ENCODE data around the gene GPR152. TPM values are rescaled to one million over a fixed set of nuclear protein-coding genes. Genes with fewer than 3 reads are reported as not detected.

GPR152 gene
- total RNA-seq, 4 donors from 2014 or later, result not detected

DNA sequence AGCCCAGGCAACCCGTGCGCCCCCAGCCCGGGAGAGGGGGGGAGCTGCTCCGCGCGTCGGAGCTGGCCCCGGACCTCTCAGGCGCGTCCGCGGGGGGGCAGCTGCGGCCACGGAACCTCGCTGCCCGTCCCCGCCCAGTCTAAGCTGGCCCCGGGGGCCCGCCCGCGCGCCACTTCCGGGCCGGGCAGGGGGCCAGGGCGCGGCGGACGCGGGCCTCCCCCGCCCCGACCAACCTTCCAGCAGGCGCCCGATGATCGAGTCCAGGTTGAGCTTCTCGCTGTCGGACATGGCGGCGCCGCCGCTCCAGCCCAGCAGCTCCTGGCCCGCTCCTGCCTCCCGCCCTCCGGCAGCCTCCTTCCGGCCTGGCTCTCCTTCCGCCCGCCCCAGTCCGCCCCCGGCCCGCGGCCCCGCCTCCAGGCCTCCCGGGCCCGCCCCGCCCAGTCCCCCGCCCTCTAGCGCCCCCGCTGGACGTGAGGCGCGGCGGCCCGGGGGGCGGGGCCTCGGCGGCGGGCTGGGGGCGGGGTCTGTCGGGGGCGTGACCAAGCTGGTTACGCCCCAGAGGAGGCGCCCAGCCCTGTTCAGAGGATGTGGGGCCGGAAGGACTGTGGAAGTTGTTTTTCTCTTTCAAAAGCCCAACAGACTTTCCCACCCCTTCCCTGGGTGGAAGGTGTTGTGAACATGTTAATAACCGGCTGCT, 50.9 kb downstream of the GPR152 start, which contains the start of gene PPP1CA:
Gene PPP1CA, minus strand, starts transcription at position 364 of the 697 bp plus-strand sequence. Its CDS starts 76 bp downstream, at position 288.
- Histone ChIP-seq H3K4me1 (peaks cover 20 to 79% (median 35%) of the 10 kb centered on the region in 3 donors), H3K4me3 (peak within 1 kb of the TSS; percentile 67 to 98 (median 84)), H3K27ac (peak within 1 kb of the TSS; percentile 90 to 98 (median 96)), H3K9me3 (no peaks in the 10 kb centered on the region), H3K27me3 (peaks cover 0 to 22% (median 0%) of the 10 kb centered on the region in 4 donors), H3K36me3 (peaks cover 18 to 41% (median 27%) of the 10 kb centered on the region in 3 donors)
- TF ChIP-seq POLR2A (IDR thresholded peaks at IDR 0.05), result peak in 2 of 4 donors; percentile 48 to 76
- TF ChIP-seq, protein P1, sequence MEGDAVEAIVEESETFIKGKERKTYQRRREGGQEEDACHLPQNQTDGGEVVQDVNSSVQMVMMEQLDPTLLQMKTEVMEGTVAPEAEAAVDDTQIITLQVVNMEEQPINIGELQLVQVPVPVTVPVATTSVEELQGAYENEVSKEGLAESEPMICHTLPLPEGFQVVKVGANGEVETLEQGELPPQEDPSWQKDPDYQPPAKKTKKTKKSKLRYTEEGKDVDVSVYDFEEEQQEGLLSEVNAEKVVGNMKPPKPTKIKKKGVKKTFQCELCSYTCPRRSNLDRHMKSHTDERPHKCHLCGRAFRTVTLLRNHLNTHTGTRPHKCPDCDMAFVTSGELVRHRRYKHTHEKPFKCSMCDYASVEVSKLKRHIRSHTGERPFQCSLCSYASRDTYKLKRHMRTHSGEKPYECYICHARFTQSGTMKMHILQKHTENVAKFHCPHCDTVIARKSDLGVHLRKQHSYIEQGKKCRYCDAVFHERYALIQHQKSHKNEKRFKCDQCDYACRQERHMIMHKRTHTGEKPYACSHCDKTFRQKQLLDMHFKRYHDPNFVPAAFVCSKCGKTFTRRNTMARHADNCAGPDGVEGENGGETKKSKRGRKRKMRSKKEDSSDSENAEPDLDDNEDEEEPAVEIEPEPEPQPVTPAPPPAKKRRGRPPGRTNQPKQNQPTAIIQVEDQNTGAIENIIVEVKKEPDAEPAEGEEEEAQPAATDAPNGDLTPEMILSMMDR (IDR thresholded peaks at IDR 0.05), result peak in 5 of 6 experiments; percentile 11 to 44 (median 33)
- peak; percentile 62 for DNase-seq
- 0% methylated on average over 1 of the region's 73 CpGs; no CpG with 5 or more reads in 1 of the 2 donors for WGBS, 2 donors
- intact Hi-C loops (cut with DNase I), result loop anchor here (5.0 kb wide), 1 partner anchor 101 kb away; no protein-coding TSS in a partner anchor

Small RNAs within 50 kb of the gene (small RNA-seq; reads per million reads assigned to genes)
- gene MIR6752, result 0 to 0.60 (median 0.08) reads per million in 4 donors

Other genes with a start within 250 kb of the GPR152 start
- gene GRK2, start 186.3 kb downstream of the GPR152 start, total RNA-seq, result 10 to 100 TPM; 54.1 to 93.2 (median 68.5) TPM
- gene ANKRD13D, start 163.4 kb downstream of the GPR152 start, total RNA-seq, result 10 to 100 TPM; 27.4 to 50.6 (median 41.6) TPM
- 10 to 100 TPM; 51.4 to 78.4 (median 64.8) TPM for gene SSH3, start 149.2 kb downstream of the GPR152 start, total RNA-seq
- 100 to 1,000 TPM in 1 of 4 donors, 10 to 100 TPM in 3; 62.6 to 113 (median 74.7) TPM for gene POLD4, start 99.2 kb downstream of the GPR152 start, total RNA-seq
- 1 to 10 TPM; 2.3 to 6.8 (median 2.7) TPM for gene CLCF1, start 79.1 kb downstream of the GPR152 start, total RNA-seq
- gene RAD9A, start 60.7 kb downstream of the GPR152 start, total RNA-seq, result 10 to 100 TPM; 10.6 to 18.3 (median 12.7) TPM
- 100 to 1,000 TPM; 146 to 202 (median 185) TPM for gene PPP1CA, start 50.9 kb downstream of the GPR152 start, total RNA-seq
- gene TBC1D10C, start 48.6 kb downstream of the GPR152 start, total RNA-seq, result 1 to 10 TPM; 1.7 to 7.2 (median 3.5) TPM
- gene CARNS1, start 37.1 kb downstream of the GPR152 start, total RNA-seq, result under 1 TPM; 0.09 to 0.76 (median 0.25) TPM
- gene RPS6KB2, start 24.2 kb downstream of the GPR152 start, total RNA-seq, result 100 to 1,000 TPM in 3 of 4 donors, 10 to 100 TPM in 1; 67.5 to 121 (median 113) TPM
- gene PTPRCAP, start 15.0 kb downstream of the GPR152 start, total RNA-seq, result 10 to 100 TPM in 1 of 4 donors, 1 to 10 TPM in 3; 5.9 to 14.1 (median 6.8) TPM
- gene CORO1B, start 9.3 kb downstream of the GPR152 start, total RNA-seq, result 100 to 1,000 TPM in 1 of 4 donors, 10 to 100 TPM in 3; 52.2 to 122 (median 57.6) TPM
- under 1 TPM in 1 of 4 donors, not detected in 3; 0.38 TPM for gene CABP4, start 2.6 kb upstream of the GPR152 start, total RNA-seq
- 100 to 1,000 TPM; 109 to 205 (median 145) TPM for gene TMEM134, start 16.5 kb upstream of the GPR152 start, total RNA-seq
- 10 to 100 TPM; 16.8 to 63.3 (median 28.3) TPM for gene AIP, start 30.3 kb upstream of the GPR152 start, total RNA-seq
- gene PITPNM1, start 52.6 kb upstream of the GPR152 start, total RNA-seq, result 10 to 100 TPM; 24.5 to 35.9 (median 28.7) TPM
- 10 to 100 TPM; 32.0 to 55.2 (median 38.1) TPM for gene CDK2AP2, start 55.4 kb upstream of the GPR152 start, total RNA-seq
- gene CABP2, start 70.7 kb upstream of the GPR152 start, total RNA-seq, result not detected
- gene GSTP1, start 131.1 kb upstream of the GPR152 start, total RNA-seq, result 1,000 to 10,000 TPM; 2,883 to 4,990 (median 3,239) TPM
- gene NDUFV1, start 154.2 kb upstream of the GPR152 start, total RNA-seq, result 100 to 1,000 TPM; 206 to 260 (median 254) TPM
- gene NUDT8, start 177.2 kb upstream of the GPR152 start, total RNA-seq, result 10 to 100 TPM; 37.5 to 68.0 (median 47.0) TPM
- not detected for gene TBX10, start 187.0 kb upstream of the GPR152 start, total RNA-seq
- under 1 TPM in 1 of 4 donors, not detected in 3; 0.44 TPM for gene ACY3, start 198.0 kb upstream of the GPR152 start, total RNA-seq
- gene ALDH3B2, start 221.9 kb upstream of the GPR152 start, total RNA-seq, result 100 to 1,000 TPM in 3 of 4 donors, 10 to 100 TPM in 1; 62.6 to 181 (median 120) TPM